K562 (cell line): Measurements from ENCODE around the gene OSBPL7. TPM values are rescaled to one million over a fixed set of nuclear protein-coding genes. Genes with fewer than 3 reads are reported as not detected.

Experiments
- ATAC-seq: fragments of 200-7000 bp; cut with Tn5 transposase; 3 replicates; pipeline ENCODE4 v1.9.1; 2020; ENCODE audit warnings: moderate library complexity
- BruUV-seq: library from RNA; stranded (reverse); fragments of 400-500 nt; replicated peaks from 2 replicates; lab custom pipeline; 2021; lab: Mats Ljungman, UMichigan
- CTCF ChIA-PET: fragments of 300-600 bp; formaldehyde crosslinking; extraction: SDS; loops from one replicate; lab custom pipeline; 2021; ENCODE audit warnings: low intra/inter-chr PET ratio; lab: Yijun Ruan, JAX
- POLR2A ChIA-PET: fragments of 300-600, 350-650 bp; sonication (Branson Sonifier 250); formaldehyde crosslinking; extraction: SDS; loops from one replicate; lab custom pipeline; 2021; ENCODE audit warnings: antibody characterized with exemption, inconsistent platforms; lab: Yijun Ruan, JAX
- DNase-seq, 4 experiments: peaks; one replicate each; pipeline versions ENCODE4 v3.0.0 to v3.0.0-alpha.2; 2011 to 2018; ENCODE audit warnings: low spot score in 3 of 4, mixed read lengths in 3 of 4; ENCODE audit errors: extremely low read depth in 1 of 4
- FAIRE-seq: peaks from 2 replicates; lab custom pipeline; 2011; peaks lifted over from hg19 to GRCh38; lab: Jason Lieb, UNC
- H2AFZ ChIP-seq: 2 replicates; pipeline ENCODE4 v1.6.0; 2011; ENCODE audit warnings: low read depth, low read length, control low read depth, inconsistent platforms
- H3K27ac ChIP-seq: fragments of 200-600 bp; 3 replicates; pipeline ENCODE4 v1.8.0; 2011; ENCODE audit warnings: low read depth, mild to moderate bottlenecking, control low read depth, inconsistent platforms, low read length, moderate library complexity, mixed read lengths; ENCODE audit errors: extremely low read depth
- H3K27me3 ChIP-seq, 2 experiments: fragments of 300-600 bp in 1 of 2; 2 replicates in 1 of 2; 3 replicates in 1 of 2; pipeline versions ENCODE4 v1.6.0 to v1.8.0; 2011; ENCODE audit warnings: inconsistent platforms in 2 of 2, low read length in 2 of 2, mild to moderate bottlenecking in 1 of 2, mixed read lengths in 1 of 2, moderate library complexity in 1 of 2; ENCODE audit not compliant: control insufficient read depth in 2 of 2, insufficient read depth in 2 of 2
- H3K36me3 ChIP-seq: fragments of 300-600 bp; 3 replicates; pipeline ENCODE4 v1.8.0; 2011; ENCODE audit warnings: mild to moderate bottlenecking, low read length, inconsistent platforms; ENCODE audit not compliant: control insufficient read depth, insufficient read depth
- H3K4me1 ChIP-seq, 2 experiments: fragments of 200-600 bp in 1 of 2; replicated peaks in 1 of 2; 2 replicates in 1 of 2; 3 replicates in 1 of 2; pipeline versions ENCODE4 v1.5.1 to v1.8.0; 2011; ENCODE audit warnings: inconsistent platforms in 2 of 2, low read length in 2 of 2, mild to moderate bottlenecking in 1 of 2, mixed read lengths in 1 of 2, moderate library complexity in 1 of 2; ENCODE audit not compliant: control insufficient read depth in 2 of 2, insufficient read depth in 2 of 2
- H3K4me2 ChIP-seq: 2 replicates; pipeline ENCODE4 v1.6.1; 2011; ENCODE audit warnings: low read length, control low read depth, inconsistent platforms, mixed read lengths; ENCODE audit not compliant: insufficient read depth
- H3K4me3 ChIP-seq: fragments of 200-600 bp; sonication (generic), shearing (Covaris generic); 2 replicates; pipeline ENCODE4 v1.5.1; 2016; ENCODE audit warnings: control low read depth, inconsistent platforms
- H3K79me2 ChIP-seq: fragments of 200-600 bp; 3 replicates; pipeline ENCODE4 v1.8.0; 2011; ENCODE audit warnings: low read length, inconsistent platforms; ENCODE audit not compliant: control insufficient read depth, insufficient read depth
- H3K9ac ChIP-seq, 2 experiments: 2 replicates each; pipeline versions ENCODE4 v1.6.0 to v1.6.1; 2011; ENCODE audit warnings: low read depth in 2 of 2, low read length in 2 of 2, control low read depth in 1 of 2, inconsistent platforms in 1 of 2, mild to moderate bottlenecking in 1 of 2, mixed read lengths in 1 of 2; ENCODE audit not compliant: insufficient read depth in 1 of 2
- H3K9me1 ChIP-seq: one replicate; pipeline ENCODE4 v1.6.0; 2011; ENCODE audit warnings: inconsistent platforms, mild to moderate bottlenecking, low read length, moderate library complexity; ENCODE audit not compliant: control insufficient read depth, insufficient read depth
- H3K9me3 ChIP-seq: replicated peaks from 2 replicates; pipeline ENCODE4 v1.5.1; 2011; ENCODE audit warnings: low read depth, low read length, inconsistent platforms; ENCODE audit not compliant: control insufficient read depth, insufficient read depth
- H4K20me1 ChIP-seq: replicated peaks from 2 replicates; pipeline ENCODE4 v1.6.1; 2011; ENCODE audit warnings: low read length, inconsistent platforms, mixed read lengths; ENCODE audit not compliant: control insufficient read depth, insufficient read depth
- C11orf30 ChIP-seq: fragments of 450-650 bp; IDR thresholded peaks from 2 replicates; pipeline ENCODE4 v1.6.1; 2016; ENCODE audit warnings: low read depth, mild to moderate bottlenecking
- CTCFL ChIP-seq: IDR thresholded peaks from 2 replicates; pipeline ENCODE4 v1.6.1; 2011; ENCODE audit warnings: borderline replicate concordance, low read depth, mild to moderate bottlenecking, moderate library complexity, low read length; ENCODE audit not compliant: insufficient read depth, poor library complexity, severe bottlenecking
- ELF1 ChIP-seq: fragments of 200-800 bp; sonication (Bioruptor generic); IDR thresholded peaks from 2 replicates; pipeline ENCODE4 v1.6.1; 2016; ENCODE audit warnings: missing genetic modification characterization, missing compliant biosample characterization
- FUS ChIP-seq: fragments of 200-400 bp; formaldehyde crosslinking; optimal IDR thresholded peaks from 2 replicates; pipeline ENCODE3; 2017; ENCODE audit warnings: low read depth, low read length
- HEY1 ChIP-seq: fragments of 250-450 bp; sonication (Bioruptor Pico); IDR thresholded peaks from 2 replicates; pipeline ENCODE4 v1.5.0; 2020; ENCODE audit warnings: mild to moderate bottlenecking, moderate library complexity, borderline replicate concordance
- KDM1A ChIP-seq, 2 experiments: fragments of 450-650 bp; IDR thresholded peaks; 2 replicates each; pipeline ENCODE4 v1.6.1; 2016; ENCODE audit warnings: mild to moderate bottlenecking in 2 of 2
- MAFG ChIP-seq: fragments of 450-650 bp; conservative IDR thresholded peaks from 2 replicates; pipeline ENCODE4 v1.6.1; 2016; ENCODE audit warnings: missing genetic modification characterization, missing compliant biosample characterization
- ZFP36 ChIP-seq: fragments of 150-350 bp; IDR thresholded peaks from 2 replicates; pipeline ENCODE4 v1.6.1; 2018; ENCODE audit warnings: low read length, low read depth; ENCODE audit not compliant: partially characterized antibody
- ZFP91 ChIP-seq: sonication (generic); formaldehyde crosslinking; IDR thresholded peaks from 2 replicates; pipeline ENCODE4 v1.8.0; 2022; ENCODE audit warnings: mild to moderate bottlenecking, missing genetic modification reagents
- ZNF830 ChIP-seq: fragments of 250-450 bp; sonication (Bioruptor Pico); IDR thresholded peaks from 2 replicates; pipeline ENCODE4 v1.5.0; 2021; ENCODE audit warnings: mild to moderate bottlenecking
- WGBS: fragments of 100-300 bp; shearing (Covaris generic); methylation state at CpG from one replicate; pipeline ENCODE4 v1.1.6; 2016; ENCODE audit warnings: low coverage, mixed read lengths; ENCODE audit not compliant: insufficient coverage; ENCODE audit errors: missing lambda C conversion rate; 5-methylcytosine and 5-hydroxymethylcytosine counted together
- in situ Hi-C: fragments of 300-500 bp; cut with MboI; formaldehyde crosslinking; loops from 4 replicates; pipeline ENCODE4 v1.15.0; 2018; ENCODE audit warnings: inconsistent platforms, mixed read lengths
- intact Hi-C: fragments of 100-400 bp; cut with micrococcal nuclease; formaldehyde crosslinking; loops from 2 replicates; pipeline ENCODE4 v1.14.2; 2022
- polyA plus RNA-seq, 8 experiments: library from polyadenylated mRNA; depleted of rRNA in 4 of 8; stranded (reverse) in 5 of 8; unstranded in 3 of 8; fragments of >200 nt; fragmentation: Nextera tagmentation in 2 of 8; fragmentation: Illumina TruSeq in 1 of 8; extraction: Ambion mirVana in 2 of 8; extraction: Trizol in 1 of 8; gene quantifications; 2 replicates each; pipeline versions ENCODE4 v1.2.1 to v1.2.3, GENCODE V29; 2011 to 2014; ENCODE audit warnings: inconsistent platforms in 1 of 8, missing spikeins in 1 of 8
- total RNA-seq, 7 experiments: library from RNA; depleted of rRNA in 6 of 7; stranded (reverse); fragments of >200 nt in 6 of 7; fragmentation: Illumina TruSeq in 2 of 7; extraction: Trizol in 2 of 7; gene quantifications; 2 replicates each; pipeline versions ENCODE4 v1.2.1 to v1.2.3, GENCODE V29; 2011 to 2021; ENCODE audit warnings: low replicate concordance in 1 of 7
- TF ChIP-seq, protein P1 (sequence below): sonication (generic); formaldehyde crosslinking; IDR thresholded peaks from 2 replicates; pipeline ENCODE4 v1.8.1; 2023; ENCODE audit warnings: mild to moderate bottlenecking, missing genetic modification reagents

Gene OSBPL7
- total and polyA plus RNA-seq, 9 of the 15 experiments (the other 6 are each of a cell fraction or from before 2014, with no cell fraction given): 0.32 to 11.9 (median 5.8) TPM

- TF ChIP-seq, protein P1, sequence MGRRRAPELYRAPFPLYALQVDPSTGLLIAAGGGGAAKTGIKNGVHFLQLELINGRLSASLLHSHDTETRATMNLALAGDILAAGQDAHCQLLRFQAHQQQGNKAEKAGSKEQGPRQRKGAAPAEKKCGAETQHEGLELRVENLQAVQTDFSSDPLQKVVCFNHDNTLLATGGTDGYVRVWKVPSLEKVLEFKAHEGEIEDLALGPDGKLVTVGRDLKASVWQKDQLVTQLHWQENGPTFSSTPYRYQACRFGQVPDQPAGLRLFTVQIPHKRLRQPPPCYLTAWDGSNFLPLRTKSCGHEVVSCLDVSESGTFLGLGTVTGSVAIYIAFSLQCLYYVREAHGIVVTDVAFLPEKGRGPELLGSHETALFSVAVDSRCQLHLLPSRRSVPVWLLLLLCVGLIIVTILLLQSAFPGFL (CRISPR knock-in tag): no peak
- TF ChIP-seq ELF1 (no peak), HEY1 (CRISPR knock-in tag) (no peak), FUS (no peak), MAFG (no peak), ZNF830 (CRISPR knock-in tag) (no peak), ZFP91 (0 out of 2 replicates have a peak, but pooled peaks have one; percentile 41), KDM1A (IDR thresholded peaks at IDR 0.05) (peak in 1 of 2 experiments; percentile 36; a peak in 1 of 4 replicates)
Measured at GRCh38 chr17:47840001-47840741, 18.6 kb upstream of the OSBPL7 start (continued).

DNA sequence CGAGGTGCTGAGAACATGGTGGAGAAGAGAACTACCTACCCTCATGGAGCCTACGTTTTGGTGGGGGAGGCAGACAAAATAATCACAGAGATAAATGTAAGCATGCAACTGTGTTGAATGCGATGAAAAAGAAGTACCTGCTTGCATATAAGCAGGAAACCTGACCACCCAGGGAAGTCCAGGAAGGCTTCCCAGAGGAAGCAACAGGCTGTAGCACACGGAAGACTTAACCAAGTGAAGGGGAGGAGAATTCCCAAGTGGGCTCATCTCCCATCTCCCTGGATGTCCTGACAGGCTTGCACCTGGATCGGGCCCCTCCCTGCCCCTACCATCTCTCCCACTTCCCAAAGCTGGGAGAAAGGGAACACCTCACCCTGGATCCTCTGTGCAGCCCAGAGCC is 17.5 kb upstream of the OSBPL7 start:
- no peaks in the 10 kb centered on the region for H3K9me1 ChIP-seq
- no peak for ATAC-seq
- TF ChIP-seq CTCFL (no peak), C11orf30 (no peak), ZFP36 (peak; percentile 68)
- no peak overlapping the region for H3K27ac ChIP-seq
- H3K4me3 ChIP-seq: no peak overlapping the region
- no peaks in the 10 kb centered on the region for H3K9me3 ChIP-seq
- no peaks in the 10 kb centered on the region for H4K20me1 ChIP-seq
- WGBS: 74% methylated on average over 5 of the region's 5 CpGs
- ChIA-PET CTCF (no interaction called here), POLR2A (no interaction called here)
- DNase-seq: no peak
- intact Hi-C loops: no loop called here
- in situ Hi-C loops: no loop called here
- no peak for FAIRE-seq
- peaks cover 20% of the 10 kb centered on the region; the same call in 1 of the 3 replicates for H3K36me3 ChIP-seq
- no peak overlapping the region for H2AFZ ChIP-seq
- peaks cover 12% of the 10 kb centered on the region for H3K79me2 ChIP-seq
- H3K27me3 ChIP-seq: no peaks in the 10 kb centered on the region
- no peak overlapping the region for H3K4me2 ChIP-seq
- no TSS peak for BruUV-seq
- H3K4me1 ChIP-seq: peaks cover 36 to 45% of the 10 kb centered on the region in 2 experiments
- no peak overlapping the region for H3K9ac ChIP-seq
